Measurements from ENCODE around the gene CCNI2. TPM values are rescaled to one million over a fixed set of nuclear protein-coding genes. Genes with fewer than 3 reads are reported as not detected.
A peak's percentile ranks its signal among the peaks of the same experiment; 100 is the strongest.

The CCNI2 gene
- total RNA-seq, 4 donors from 2014 or later: not detected

DNA sequence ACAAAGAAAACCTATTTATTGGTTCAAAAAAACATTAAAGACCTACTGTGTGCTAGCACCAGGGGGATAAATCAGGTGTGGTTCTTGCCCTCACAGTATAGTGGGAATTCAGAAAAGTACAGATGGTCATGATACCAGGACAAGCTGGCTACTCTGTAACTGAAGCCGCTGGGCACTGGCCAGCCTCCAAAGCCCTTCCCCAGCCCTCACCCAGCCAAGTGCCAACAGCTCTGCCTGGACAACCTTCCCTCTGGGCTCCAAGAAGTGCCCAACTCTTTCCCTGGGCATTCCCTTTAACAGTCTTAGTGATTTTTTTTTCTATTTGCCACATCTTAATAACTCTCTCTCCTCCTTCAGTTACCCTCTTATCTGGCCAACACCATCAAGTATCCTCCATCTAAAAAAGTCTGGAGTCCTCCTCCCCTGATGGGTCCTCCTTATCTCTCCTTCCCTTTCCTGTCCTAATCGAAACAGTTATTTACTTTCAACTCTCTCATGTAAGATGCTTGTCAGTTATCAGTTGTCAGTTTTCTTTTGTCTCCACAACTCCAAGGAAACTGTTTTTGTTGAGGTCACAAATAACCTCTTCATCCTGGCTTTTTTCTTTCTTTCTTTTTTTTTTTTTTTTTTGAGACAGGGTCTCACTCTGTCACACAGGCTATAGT lies 43.1 kb downstream of the CCNI2 start:
- DNase-seq (ENCODE audit: low spot score in 2 of 2): no peak
- H3K36me3 ChIP-seq: no peaks in the 10 kb centered on the region
- H3K4me1 ChIP-seq: no peaks in the 10 kb centered on the region
- no peak overlapping the region for H3K4me3 ChIP-seq
- H3K27ac ChIP-seq: no peak overlapping the region
- no peaks in the 10 kb centered on the region for H3K9me3 ChIP-seq
- no peaks in the 10 kb centered on the region for H3K27me3 ChIP-seq
- WGBS, 2 donors: 66 to 73% methylated on average over 2 of the region's 2 CpGs
- TF ChIP-seq EP300 (IDR thresholded peaks at IDR 0.05): no peak
- TF ChIP-seq POLR2A (IDR thresholded peaks at IDR 0.05): no peak
- TF ChIP-seq, protein P1, sequence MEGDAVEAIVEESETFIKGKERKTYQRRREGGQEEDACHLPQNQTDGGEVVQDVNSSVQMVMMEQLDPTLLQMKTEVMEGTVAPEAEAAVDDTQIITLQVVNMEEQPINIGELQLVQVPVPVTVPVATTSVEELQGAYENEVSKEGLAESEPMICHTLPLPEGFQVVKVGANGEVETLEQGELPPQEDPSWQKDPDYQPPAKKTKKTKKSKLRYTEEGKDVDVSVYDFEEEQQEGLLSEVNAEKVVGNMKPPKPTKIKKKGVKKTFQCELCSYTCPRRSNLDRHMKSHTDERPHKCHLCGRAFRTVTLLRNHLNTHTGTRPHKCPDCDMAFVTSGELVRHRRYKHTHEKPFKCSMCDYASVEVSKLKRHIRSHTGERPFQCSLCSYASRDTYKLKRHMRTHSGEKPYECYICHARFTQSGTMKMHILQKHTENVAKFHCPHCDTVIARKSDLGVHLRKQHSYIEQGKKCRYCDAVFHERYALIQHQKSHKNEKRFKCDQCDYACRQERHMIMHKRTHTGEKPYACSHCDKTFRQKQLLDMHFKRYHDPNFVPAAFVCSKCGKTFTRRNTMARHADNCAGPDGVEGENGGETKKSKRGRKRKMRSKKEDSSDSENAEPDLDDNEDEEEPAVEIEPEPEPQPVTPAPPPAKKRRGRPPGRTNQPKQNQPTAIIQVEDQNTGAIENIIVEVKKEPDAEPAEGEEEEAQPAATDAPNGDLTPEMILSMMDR (IDR thresholded peaks at IDR 0.05): no peak

DNA sequence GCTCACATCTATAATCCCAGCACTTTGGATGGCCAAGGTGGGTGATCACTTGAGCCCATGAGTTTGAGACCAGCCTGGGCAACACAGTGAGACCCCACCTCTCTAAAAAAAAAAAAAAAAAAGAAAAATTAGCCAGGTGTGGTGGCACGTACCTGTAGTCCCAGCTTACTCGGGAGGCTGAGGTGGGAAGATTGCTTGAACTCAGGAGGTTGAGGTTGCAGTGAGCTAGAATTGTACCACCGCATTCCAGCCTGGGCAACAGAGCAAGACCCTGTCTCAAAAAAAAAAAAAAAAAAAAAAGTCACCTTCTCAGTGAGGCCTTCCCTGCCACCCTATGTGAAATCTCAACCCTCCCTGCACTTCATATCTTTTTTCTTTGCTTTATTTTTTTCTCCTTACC lies 43.8 kb downstream of the CCNI2 start:
- Histone ChIP-seq H3K4me1 (no peaks in the 10 kb centered on the region), H3K36me3 (no peaks in the 10 kb centered on the region), H3K27me3 (no peaks in the 10 kb centered on the region), H3K4me3 (no peak overlapping the region), H3K9me3 (no peaks in the 10 kb centered on the region), H3K27ac (no peak overlapping the region)
- WGBS, 2 donors: 96 to 97% methylated on average over 3 of the region's 3 CpGs
- no peak for DNase-seq (ENCODE audit: low spot score in 2 of 2)
- TF ChIP-seq EP300 (IDR thresholded peaks at IDR 0.05) (no peak), POLR2A (IDR thresholded peaks at IDR 0.05) (no peak)
- TF ChIP-seq, protein P1 (IDR thresholded peaks at IDR 0.05): no peak

DNA sequence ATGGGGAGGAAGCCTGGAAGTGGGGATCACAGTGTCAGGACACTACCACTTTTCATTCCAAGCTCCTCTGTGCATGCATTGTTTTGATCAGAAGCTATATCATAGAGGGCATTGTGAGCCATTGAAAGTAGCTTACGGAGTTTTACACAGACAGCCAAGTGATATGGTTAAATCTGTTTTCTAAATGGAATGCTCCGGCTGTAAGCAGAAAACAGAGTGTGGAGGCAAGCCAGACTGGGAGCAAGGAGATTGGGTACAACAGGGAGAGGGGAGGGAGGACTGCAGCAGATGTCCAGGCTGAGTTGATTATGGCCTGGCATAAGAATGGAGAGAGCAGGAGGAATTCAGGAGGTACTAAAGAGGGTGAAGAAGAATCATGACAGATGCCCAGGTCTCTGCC lies 50.4 kb downstream of the CCNI2 start:
- H3K27ac ChIP-seq: no peak overlapping the region
- TF ChIP-seq EP300 (IDR thresholded peaks at IDR 0.05) (no peak), POLR2A (IDR thresholded peaks at IDR 0.05) (no peak)
- TF ChIP-seq, protein P1 (IDR thresholded peaks at IDR 0.05): no peak
- peaks cover 0 to 4% (median 0%) of the 10 kb centered on the region in 4 donors for H3K4me1 ChIP-seq
- peaks cover 0 to 9% of the 10 kb centered on the region in 2 donors for H3K27me3 ChIP-seq
- H3K9me3 ChIP-seq: no peaks in the 10 kb centered on the region
- 26 to 40% methylated on average over 2 of the region's 2 CpGs for WGBS, 2 donors
- H3K4me3 ChIP-seq: no peak overlapping the region
- no peaks in the 10 kb centered on the region for H3K36me3 ChIP-seq
- no peak for DNase-seq (ENCODE audit: low spot score in 2 of 2)

DNA sequence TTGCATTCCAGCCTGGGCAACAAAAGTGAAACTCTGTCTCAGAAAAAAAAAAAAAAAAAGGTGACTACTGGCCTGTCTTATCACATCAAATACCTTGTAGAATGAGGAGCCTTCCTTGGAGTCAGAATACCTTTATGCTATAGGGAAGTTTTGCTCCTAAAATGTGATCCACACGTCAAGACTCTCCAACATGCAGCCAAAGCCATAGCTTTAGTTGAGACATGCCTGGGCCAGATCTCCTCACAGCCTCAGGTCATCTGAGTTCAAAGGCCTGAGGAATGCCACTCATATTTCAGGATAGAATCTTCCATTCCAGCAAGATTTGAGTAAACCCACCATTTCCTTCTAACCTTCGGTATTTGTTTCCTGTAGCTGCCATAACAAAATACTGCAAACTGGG lies 52.2 kb downstream of the CCNI2 start:
- Histone ChIP-seq H3K27ac (no peak overlapping the region), H3K4me1 (peaks cover 0 to 4% (median 0%) of the 10 kb centered on the region in 4 donors), H3K4me3 (no peak overlapping the region), H3K27me3 (peaks cover 0 to 13% of the 10 kb centered on the region in 2 donors), H3K9me3 (no peaks in the 10 kb centered on the region), H3K36me3 (no peaks in the 10 kb centered on the region)
- no peak for TF ChIP-seq POLR2A (IDR thresholded peaks at IDR 0.05)
- TF ChIP-seq EP300 (IDR thresholded peaks at IDR 0.05): no peak
- TF ChIP-seq, protein P1 (IDR thresholded peaks at IDR 0.05): no peak
- 88 to 89% methylated on average over 2 of the region's 2 CpGs for WGBS, 2 donors
- no peak for DNase-seq (ENCODE audit: low spot score in 2 of 2)

DNA sequence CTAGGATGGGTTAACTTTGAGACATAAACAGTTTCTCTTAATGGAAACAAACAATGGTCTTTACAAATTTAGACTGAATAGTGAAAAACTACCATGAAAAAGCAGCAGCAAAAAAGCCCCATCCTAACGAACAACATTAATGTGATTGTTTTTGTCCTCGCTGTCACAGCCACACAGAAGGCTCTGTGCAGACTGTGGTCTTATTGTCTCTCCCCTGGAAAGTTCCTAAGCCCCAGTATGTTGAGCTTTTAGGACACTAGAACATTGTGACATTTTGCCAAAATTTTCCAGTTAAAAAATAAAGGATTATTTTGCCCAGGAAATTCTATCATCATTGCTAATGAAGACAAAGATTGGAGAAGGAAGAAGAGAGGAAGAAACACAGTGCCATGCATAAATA lies 53.3 kb downstream of the CCNI2 start:
- H3K4me1 ChIP-seq: peaks cover 0 to 4% (median 0%) of the 10 kb centered on the region in 4 donors
- H3K9me3 ChIP-seq: no peaks in the 10 kb centered on the region
- TF ChIP-seq, protein P1 (IDR thresholded peaks at IDR 0.05): no peak
- TF ChIP-seq EP300 (IDR thresholded peaks at IDR 0.05) (no peak), POLR2A (IDR thresholded peaks at IDR 0.05) (no peak)
- peaks cover 0 to 13% of the 10 kb centered on the region in 2 donors for H3K27me3 ChIP-seq
- H3K27ac ChIP-seq: peak overlapping the region; percentile 32 to 59 (median 44)
- no peak overlapping the region for H3K4me3 ChIP-seq
- WGBS, 2 donors: 41 to 46% methylated on average over 2 of the region's 2 CpGs
- no peaks in the 10 kb centered on the region for H3K36me3 ChIP-seq
- DNase-seq (ENCODE audit: low spot score in 2 of 2): no peak

Measured in tibial nerve (tissue), 4 donors.